Kidney capillary endothelial cell (primary cell): ENCODE results near the gene NFE2.

ENCODE experiments used
- DNase-seq: peaks from one replicate; pipeline ENCODE4 v3.0.0-alpha.2; 2018; ENCODE audit warnings: low spot score

NFE2 gene

DNA sequence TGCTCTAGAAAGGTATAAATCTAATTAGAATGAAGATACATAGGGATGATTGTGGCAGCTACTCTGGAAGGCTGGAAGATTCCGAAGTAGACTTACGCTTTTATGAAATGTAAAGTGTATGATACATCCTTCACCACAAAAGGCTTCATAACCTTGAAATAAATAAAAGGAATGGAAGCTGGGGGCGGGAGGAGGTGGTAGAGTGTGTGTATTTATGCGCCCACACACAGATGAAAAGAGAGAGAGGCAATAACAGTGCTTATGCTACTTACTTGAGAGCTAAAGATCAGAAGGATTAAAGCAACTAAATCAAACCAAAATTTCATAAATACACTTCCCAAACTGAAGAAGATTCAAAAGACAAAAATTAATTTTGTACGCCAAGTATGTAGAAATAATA lies 51.3 kb downstream of the NFE2 start:
- DNase-seq = no peak

DNA sequence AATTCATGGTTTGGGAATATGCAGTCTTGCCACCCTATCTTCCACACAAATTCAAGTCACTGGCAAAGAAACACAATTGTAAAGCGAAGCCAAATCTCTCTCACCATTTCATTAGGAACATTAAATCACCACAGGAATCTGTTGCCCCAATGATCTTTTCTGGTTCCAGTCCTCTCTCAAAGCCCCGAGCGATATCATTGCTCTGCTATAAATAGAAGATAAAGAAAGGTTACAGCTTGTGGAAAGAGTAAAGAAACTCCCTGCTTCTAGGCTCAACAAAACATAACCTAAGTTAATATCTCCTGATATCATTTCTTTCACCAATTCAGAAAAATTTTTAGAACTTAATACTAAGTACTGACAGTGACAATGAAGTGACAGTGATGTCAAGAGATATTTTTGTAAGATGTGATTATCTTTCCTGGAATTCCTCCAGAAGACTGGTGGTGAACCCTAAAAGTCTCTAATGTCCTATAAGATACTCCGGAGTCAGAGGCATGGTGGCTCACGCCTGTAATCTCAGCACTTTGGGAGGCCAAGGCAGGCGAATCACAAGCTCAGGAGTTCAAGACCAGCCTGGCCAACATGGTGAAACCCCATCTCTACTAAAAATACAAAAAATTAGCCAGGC lies 54.7 kb downstream of the NFE2 start:
- DNase-seq = no peak
